PC-3 (cell line): ENCODE data around the gene WNK2.

Experiments
- CTCF ChIP-seq: fragments of 300-600 bp; sonication (generic); conservative IDR thresholded peaks from 2 replicates; pipeline ENCODE4 v1.5.1; 2017; ENCODE audit warnings: antibody characterized with exemption, low read depth, mild to moderate bottlenecking, low read length
- EZH2 ChIP-seq: fragments of 300-600 bp; sonication (generic); IDR thresholded peaks from one replicate; pipeline ENCODE4 v1.6.1; 2017; ENCODE audit warnings: antibody characterized with exemption, mild to moderate bottlenecking, low read length; ENCODE audit not compliant: unreplicated experiment

- TF ChIP-seq CTCF, result no peak
- no peak for TF ChIP-seq EZH2
Observed at GRCh38 chr9:93294011-93294410, 110.1 kb downstream of the WNK2 start.
